ENCODE data around the gene UNKL.

UNKL gene

DNA sequence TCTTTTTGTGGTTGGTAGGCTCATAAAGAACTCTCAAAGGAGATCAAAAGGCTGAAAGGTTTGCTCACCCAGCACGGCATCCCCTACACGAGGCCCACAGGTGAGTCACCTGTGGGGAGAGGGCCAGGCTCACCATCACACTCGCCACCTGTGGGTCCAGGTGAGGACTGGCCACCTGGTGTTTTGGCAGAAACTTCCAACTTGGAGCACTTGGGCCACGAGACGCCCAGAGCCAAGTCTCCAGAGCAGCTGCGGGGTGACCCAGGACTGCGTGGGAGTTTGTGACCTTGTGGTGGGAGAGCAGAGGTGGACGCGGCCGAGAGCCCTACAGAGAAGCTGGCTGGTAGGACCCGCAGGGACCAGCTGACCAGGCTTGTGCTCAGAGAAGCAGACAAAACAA, 51.7 kb downstream of the UNKL start:
- peaks cover 81% of the 10 kb centered on the region for H3K36me3 ChIP-seq (ENCODE audit: insufficient read depth, insufficient read length, low read length)

DNA sequence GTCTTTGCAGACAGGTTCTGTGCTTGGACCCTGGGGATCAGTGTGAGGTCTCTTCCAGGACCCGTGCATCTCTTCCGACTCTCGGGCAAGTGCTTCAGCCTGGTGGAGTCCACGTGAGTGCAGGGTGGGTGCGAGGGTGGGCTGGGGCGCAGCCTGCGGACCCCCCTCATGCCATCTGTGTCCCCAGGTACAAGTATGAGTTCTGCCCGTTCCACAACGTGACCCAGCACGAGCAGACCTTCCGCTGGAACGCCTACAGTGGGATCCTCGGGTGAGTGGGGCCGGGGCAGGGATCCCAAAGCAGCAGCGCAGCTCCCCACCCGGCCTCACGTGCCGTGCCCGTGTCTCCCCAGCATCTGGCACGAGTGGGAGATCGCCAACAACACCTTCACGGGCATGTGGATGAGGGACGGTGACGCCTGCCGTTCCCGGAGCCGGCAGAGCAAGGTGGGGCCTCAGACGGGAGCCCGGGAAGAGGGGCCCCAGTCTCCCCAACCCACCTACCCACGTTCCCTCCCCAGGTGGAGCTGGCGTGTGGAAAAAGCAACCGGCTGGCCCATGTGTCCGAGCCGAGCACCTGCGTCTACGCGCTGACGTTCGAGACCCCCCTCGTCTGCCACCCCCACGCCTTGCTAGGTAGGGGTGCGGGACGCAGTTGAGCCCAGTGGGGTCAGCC, 52.7 kb downstream of the UNKL start:
- TF ChIP-seq ZNF274 (IDR thresholded peaks at IDR 0.05; ENCODE audit: low read depth, low read length) (no peak), SUZ12 (IDR thresholded peaks at IDR 0.05; ENCODE audit: extremely low read depth, insufficient read depth, insufficient read length) (no peak), YY1 (IDR thresholded peaks at IDR 0.05; ENCODE audit: insufficient read depth, insufficient read length) (no peak)
- Histone ChIP-seq H3K9me3 (ENCODE audit: insufficient read depth, low read length) (no peaks in the 10 kb centered on the region), H3K4me3 (ENCODE audit: insufficient read length, low read depth) (no peak overlapping the region), H3K9ac (ENCODE audit: insufficient read length, low read depth) (no peak overlapping the region), H3K36me3 (ENCODE audit: insufficient read depth, insufficient read length, low read length) (peaks cover 74% of the 10 kb centered on the region), H3K27me3 (ENCODE audit: insufficient read depth, insufficient read length) (no peaks in the 10 kb centered on the region), H3K4me1 (ENCODE audit: insufficient read depth, insufficient read length) (peaks cover 1% of the 10 kb centered on the region)
- DNase-seq (ENCODE audit: low read depth, low spot score) = no peak

More for the DNA sequence above, 51.7 kb downstream of the UNKL start:
- no peak for DNase-seq (ENCODE audit: low read depth, low spot score)
- H3K9me3 ChIP-seq (ENCODE audit: insufficient read depth, low read length) = no peaks in the 10 kb centered on the region
- no peak overlapping the region for H3K4me3 ChIP-seq (ENCODE audit: insufficient read length, low read depth)
- H3K27me3 ChIP-seq (ENCODE audit: insufficient read depth, insufficient read length) = no peaks in the 10 kb centered on the region
- H3K4me1 ChIP-seq (ENCODE audit: insufficient read depth, insufficient read length) = peaks cover 2% of the 10 kb centered on the region
- TF ChIP-seq YY1 (IDR thresholded peaks at IDR 0.05; ENCODE audit: insufficient read depth, insufficient read length) (no peak), SUZ12 (IDR thresholded peaks at IDR 0.05; ENCODE audit: extremely low read depth, insufficient read depth, insufficient read length) (no peak), ZNF274 (IDR thresholded peaks at IDR 0.05; ENCODE audit: low read depth, low read length) (no peak)
- H3K9ac ChIP-seq (ENCODE audit: insufficient read length, low read depth) = no peak overlapping the region

DNA sequence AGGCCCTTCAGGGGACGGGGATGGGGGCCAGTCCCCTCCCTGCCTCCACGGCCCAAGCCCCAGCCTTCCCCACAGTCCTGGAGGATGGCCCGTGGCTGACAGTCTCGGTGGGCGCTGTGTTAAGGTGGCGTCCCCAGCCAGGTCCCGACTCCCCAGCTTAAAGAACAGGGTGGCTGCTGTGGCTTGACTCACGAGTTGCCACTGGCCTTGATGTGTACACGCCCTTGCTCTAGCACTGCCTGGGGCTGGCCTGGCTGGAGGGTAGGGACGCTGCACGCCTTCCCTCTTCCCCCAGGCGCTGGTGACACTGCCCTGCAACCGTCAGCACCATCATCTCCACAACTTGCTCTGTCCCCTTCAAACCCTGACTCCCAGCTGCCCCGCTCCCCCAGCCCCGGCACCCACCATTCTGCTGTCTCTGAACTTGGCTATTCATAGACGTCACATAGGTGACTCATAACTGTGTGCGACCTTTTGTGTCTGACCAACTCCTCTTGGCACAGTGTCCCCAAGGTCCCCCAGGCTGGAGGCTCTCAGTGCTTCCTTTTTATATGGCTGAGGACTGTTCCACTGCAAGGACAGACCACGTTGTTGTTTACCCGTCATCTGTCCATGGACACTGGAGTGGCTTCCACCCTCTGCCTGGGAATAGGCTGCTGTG, 56.5 kb downstream of the UNKL start:
- DNase-seq (ENCODE audit: low read depth, low spot score) = no peak
- Histone ChIP-seq H3K27me3 (ENCODE audit: insufficient read depth, insufficient read length) (no peaks in the 10 kb centered on the region), H3K9me3 (ENCODE audit: insufficient read depth, low read length) (no peaks in the 10 kb centered on the region), H3K9ac (ENCODE audit: insufficient read length, low read depth) (no peak overlapping the region), H3K36me3 (ENCODE audit: insufficient read depth, insufficient read length, low read length) (peaks cover 42% of the 10 kb centered on the region), H3K4me3 (ENCODE audit: insufficient read length, low read depth) (no peak overlapping the region), H3K4me1 (ENCODE audit: insufficient read depth, insufficient read length) (no peaks in the 10 kb centered on the region)
- TF ChIP-seq YY1 (IDR thresholded peaks at IDR 0.05; ENCODE audit: insufficient read depth, insufficient read length) (no peak), SUZ12 (IDR thresholded peaks at IDR 0.05; ENCODE audit: extremely low read depth, insufficient read depth, insufficient read length) (no peak), ZNF274 (IDR thresholded peaks at IDR 0.05; ENCODE audit: low read depth, low read length) (no peak)

DNA sequence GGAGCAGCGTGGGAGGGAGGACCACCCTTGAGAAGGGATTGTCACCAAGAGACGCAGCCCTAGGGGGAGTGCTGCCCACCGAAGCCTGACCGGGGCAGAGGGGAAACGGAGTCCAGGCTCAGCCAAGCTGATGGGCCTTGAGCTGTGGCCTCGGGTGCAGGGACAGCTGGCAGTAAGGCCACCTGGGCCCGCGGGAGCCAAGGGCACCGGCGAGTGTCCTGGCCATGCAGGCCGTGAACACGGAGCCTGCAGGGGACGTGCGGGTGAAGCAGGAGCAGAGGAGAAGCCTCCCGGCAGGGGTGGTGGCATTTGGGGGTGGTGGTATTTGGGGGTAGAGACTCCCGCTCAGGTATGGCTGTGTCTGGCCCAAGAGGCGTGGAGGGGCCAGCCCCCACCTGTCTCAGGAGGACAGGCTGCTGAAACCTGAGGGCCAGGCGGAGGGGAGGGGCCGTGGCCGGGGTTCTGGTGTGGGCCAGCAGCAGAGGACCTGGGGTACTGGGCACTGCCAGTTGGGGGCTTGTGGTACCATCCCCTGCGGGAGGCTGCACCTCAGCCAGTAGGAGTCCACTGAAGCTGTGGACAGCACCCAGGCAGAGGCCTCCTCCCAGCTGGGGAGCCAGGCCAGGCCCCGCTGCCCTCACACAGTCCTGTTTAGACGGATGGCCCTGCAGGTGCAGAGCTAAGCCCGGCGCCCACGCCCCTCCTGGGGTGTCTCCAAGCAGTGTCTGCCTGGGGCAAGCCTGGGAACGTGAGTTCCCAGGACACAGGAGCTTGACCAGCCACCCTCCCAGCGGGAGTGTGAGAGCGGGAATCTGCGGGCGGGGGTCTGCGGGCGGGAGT, 58.2 kb downstream of the UNKL start:
- no peak for DNase-seq (ENCODE audit: low read depth, low spot score)
- Histone ChIP-seq H3K36me3 (ENCODE audit: insufficient read depth, insufficient read length, low read length) (peaks cover 26% of the 10 kb centered on the region), H3K9me3 (ENCODE audit: insufficient read depth, low read length) (no peaks in the 10 kb centered on the region), H3K9ac (ENCODE audit: insufficient read length, low read depth) (no peak overlapping the region), H3K27me3 (ENCODE audit: insufficient read depth, insufficient read length) (no peaks in the 10 kb centered on the region), H3K4me3 (ENCODE audit: insufficient read length, low read depth) (no peak overlapping the region), H3K4me1 (ENCODE audit: insufficient read depth, insufficient read length) (peaks cover 2% of the 10 kb centered on the region)
- TF ChIP-seq ZNF274 (IDR thresholded peaks at IDR 0.05; ENCODE audit: low read depth, low read length) (no peak), SUZ12 (IDR thresholded peaks at IDR 0.05; ENCODE audit: extremely low read depth, insufficient read depth, insufficient read length) (no peak), YY1 (IDR thresholded peaks at IDR 0.05; ENCODE audit: insufficient read depth, insufficient read length) (no peak)

DNA sequence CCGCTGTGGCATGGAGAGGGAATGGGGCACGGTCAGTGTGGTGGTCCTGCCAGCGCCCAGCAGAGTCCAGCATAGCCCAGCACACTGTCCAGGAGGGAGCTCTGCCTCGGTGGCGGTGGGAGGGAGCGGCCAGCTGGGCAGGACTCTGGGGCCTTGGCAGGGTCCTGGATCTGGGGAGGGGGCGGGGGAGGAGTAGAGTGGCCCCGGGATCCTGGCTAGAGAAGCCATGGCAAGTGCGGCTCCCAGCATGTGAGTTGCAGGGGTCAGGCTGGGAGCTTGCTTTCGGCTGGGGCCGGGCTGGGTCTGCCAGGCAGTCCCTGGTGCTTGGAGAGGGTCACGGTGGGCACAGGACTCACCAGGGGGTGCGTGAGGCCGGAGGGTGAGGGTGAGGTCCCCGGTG, 58.9 kb downstream of the UNKL start:
- Histone ChIP-seq H3K4me1 (ENCODE audit: insufficient read depth, insufficient read length) (peaks cover 5% of the 10 kb centered on the region), H3K36me3 (ENCODE audit: insufficient read depth, insufficient read length, low read length) (peaks cover 24% of the 10 kb centered on the region), H3K27me3 (ENCODE audit: insufficient read depth, insufficient read length) (no peaks in the 10 kb centered on the region), H3K9ac (ENCODE audit: insufficient read length, low read depth) (no peak overlapping the region), H3K4me3 (ENCODE audit: insufficient read length, low read depth) (no peak overlapping the region), H3K9me3 (ENCODE audit: insufficient read depth, low read length) (no peaks in the 10 kb centered on the region)
- TF ChIP-seq SUZ12 (IDR thresholded peaks at IDR 0.05; ENCODE audit: extremely low read depth, insufficient read depth, insufficient read length) = no peak
- TF ChIP-seq ZNF274 (IDR thresholded peaks at IDR 0.05; ENCODE audit: low read depth, low read length) = no peak
- TF ChIP-seq YY1 (IDR thresholded peaks at IDR 0.05; ENCODE audit: insufficient read depth, insufficient read length) = no peak
- DNase-seq (ENCODE audit: low read depth, low spot score) = no peak

DNA sequence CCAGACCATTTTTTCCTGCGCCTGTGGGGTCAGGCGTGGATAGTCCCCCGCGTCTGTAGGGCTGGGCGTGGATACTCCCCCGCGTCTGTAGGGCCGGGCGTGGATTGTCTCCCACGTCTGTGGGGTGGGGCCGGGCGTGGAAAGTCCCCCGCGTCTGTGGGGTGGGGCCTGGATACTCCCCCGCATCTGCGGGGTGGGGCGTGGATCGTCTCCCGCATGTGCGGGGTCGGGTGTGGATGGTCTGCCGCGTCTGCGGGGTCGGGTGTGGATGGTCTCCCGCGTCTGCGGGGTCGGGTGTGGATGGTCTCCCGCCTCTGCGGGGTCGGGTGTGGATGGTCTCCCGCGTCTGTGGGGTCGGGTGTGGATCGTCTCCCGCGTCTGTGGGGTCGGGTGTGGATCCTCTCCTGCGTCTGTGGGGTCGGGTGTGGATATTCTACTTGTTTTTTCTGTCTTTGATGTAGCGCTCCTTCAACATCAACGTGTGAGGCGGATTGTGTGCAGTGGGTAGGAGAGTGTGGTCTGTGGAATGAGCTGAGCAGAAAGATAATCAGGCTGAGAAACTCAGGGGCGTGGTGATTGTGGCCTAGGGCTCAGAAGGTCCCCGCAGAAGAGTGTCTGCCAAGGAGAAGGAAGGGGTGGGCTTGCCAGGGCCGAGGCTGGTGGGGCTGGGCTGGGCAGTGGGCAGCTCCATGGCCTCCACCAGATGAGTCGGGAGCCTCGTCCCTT, 59.5 kb downstream of the UNKL start:
- H3K9me3 ChIP-seq (ENCODE audit: insufficient read depth, low read length) = no peaks in the 10 kb centered on the region
- peaks cover 25% of the 10 kb centered on the region for H3K36me3 ChIP-seq (ENCODE audit: insufficient read depth, insufficient read length, low read length)
- no peak overlapping the region for H3K9ac ChIP-seq (ENCODE audit: insufficient read length, low read depth)
- DNase-seq (ENCODE audit: low read depth, low spot score) = no peak
- no peak for TF ChIP-seq YY1 (IDR thresholded peaks at IDR 0.05; ENCODE audit: insufficient read depth, insufficient read length)
- TF ChIP-seq ZNF274 (IDR thresholded peaks at IDR 0.05; ENCODE audit: low read depth, low read length) = no peak
- TF ChIP-seq SUZ12 (IDR thresholded peaks at IDR 0.05; ENCODE audit: extremely low read depth, insufficient read depth, insufficient read length) = no peak
- no peak overlapping the region for H3K4me3 ChIP-seq (ENCODE audit: insufficient read length, low read depth)
- peaks cover 7% of the 10 kb centered on the region for H3K4me1 ChIP-seq (ENCODE audit: insufficient read depth, insufficient read length)
- H3K27me3 ChIP-seq (ENCODE audit: insufficient read depth, insufficient read length) = no peaks in the 10 kb centered on the region
